AG09309 (cell line): ENCODE results near the gene CREB3L2.

Experiments
- DNase-seq: peaks from one replicate; pipeline ENCODE4 v3.0.0-alpha.2; 2010; ENCODE audit warnings: low read depth
- H3K4me3 ChIP-seq: 2 replicates; pipeline ENCODE4 v1.5.1; 2011; ENCODE audit warnings: mild to moderate bottlenecking, low read depth, low read length, moderate library complexity; ENCODE audit not compliant: control insufficient read depth
- CTCF ChIP-seq: IDR thresholded peaks from 2 replicates; pipeline ENCODE4 v1.5.1; 2011; ENCODE audit warnings: mild to moderate bottlenecking, low read depth, low read length, inconsistent platforms; ENCODE audit not compliant: insufficient read depth, control insufficient read depth; ENCODE audit errors: missing control alignments

Gene CREB3L2

GRCh38 chr7:137944168-137944567, 57.7 kb downstream of the CREB3L2 start:
- no peak for DNase-seq
- no peak for TF ChIP-seq CTCF
- H3K4me3 ChIP-seq = no peak overlapping the region

DNA sequence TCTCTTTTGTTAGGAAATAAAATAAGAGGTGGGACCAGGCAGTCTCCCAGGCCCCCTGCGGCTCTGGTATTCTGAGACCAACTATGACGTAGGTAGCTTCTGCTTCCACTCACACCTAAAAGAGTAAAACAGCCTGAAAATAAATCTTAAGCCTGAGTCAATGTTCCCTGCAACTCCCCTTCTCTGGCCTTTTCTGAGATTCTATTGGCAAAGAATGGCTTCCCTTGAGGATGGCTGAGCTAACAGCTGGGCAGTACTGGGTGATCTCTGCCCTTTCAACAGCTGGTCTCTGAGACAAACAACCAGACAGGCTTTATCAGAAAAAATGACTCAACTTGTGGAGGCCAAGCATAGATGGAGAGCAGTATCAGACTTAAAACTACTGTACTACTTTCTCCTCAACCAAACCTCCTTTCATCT, 58.7 kb downstream of the CREB3L2 start:
- DNase-seq = peak; percentile 66
- TF ChIP-seq CTCF = no peak
- H3K4me3 ChIP-seq = no peak overlapping the region

GRCh38 chr7:137942484-137943115, 59.3 kb downstream of the CREB3L2 start:
- no peak for TF ChIP-seq CTCF
- no peak overlapping the region for H3K4me3 ChIP-seq
- no peak for DNase-seq

DNA sequence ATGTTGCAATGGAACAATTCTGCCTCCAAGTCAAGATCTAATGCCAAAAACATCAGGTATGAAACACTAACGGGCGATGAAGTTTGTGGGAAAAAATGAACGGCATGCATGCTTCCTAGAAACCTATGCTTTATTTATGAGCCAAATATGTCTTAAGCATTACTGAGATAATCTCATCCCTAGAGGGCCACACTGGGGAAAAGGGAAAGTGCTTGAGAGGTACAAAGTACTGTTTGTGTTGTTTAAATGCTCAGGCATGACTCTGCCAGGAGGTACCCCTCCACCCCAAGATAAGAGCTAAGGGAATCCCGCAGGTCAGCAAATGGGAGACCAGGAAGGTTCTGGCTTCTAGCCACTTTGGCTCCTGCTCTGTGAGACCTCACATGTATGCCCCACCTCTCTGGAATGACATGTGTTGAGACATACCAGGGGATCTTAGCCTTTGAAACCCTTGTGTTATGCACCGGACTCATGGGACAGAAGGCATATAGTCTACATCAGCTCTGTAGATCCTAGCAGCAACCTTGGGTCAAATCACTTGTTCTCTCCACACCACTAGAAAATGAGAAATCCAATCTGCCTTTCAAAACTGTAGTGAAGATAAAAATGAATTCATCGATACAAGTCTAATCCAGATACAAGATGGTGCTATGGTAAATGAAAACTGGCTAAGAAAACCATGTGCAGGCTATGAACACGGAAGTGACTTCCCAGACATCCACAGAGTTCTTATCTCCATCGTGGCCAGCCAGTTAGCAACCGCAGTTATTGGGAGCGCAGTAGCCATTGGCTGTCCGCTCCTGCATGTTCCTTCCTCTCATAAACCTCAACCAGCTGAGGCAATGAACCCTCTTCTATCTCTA, 61.0 kb downstream of the CREB3L2 start:
- no peak for TF ChIP-seq CTCF
- H3K4me3 ChIP-seq = no peak overlapping the region
- no peak for DNase-seq

- DNase-seq = no peak
- TF ChIP-seq CTCF = no peak
- no peak overlapping the region for H3K4me3 ChIP-seq
These were observed 61.7 kb downstream of the CREB3L2 start for GRCh38 chr7:137940218-137940617.

DNA sequence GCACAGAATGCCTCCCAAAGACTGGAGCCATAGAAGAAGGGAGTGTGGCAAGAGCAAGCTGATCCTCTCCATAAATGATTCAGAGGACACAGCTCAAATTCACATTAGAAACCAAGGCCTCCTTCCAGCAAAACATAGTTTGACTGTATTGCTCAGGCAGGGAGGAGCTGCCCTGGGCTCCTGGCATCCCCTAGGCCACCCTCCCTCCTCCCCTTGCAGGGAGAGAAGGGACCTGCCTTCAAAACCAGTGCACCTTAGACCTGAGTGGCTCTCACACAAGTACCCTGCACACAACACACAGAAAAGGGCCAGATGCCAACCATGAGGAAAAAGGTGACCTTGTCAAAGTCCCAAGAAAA, 64.7 kb downstream of the CREB3L2 start:
- no peak overlapping the region for H3K4me3 ChIP-seq
- TF ChIP-seq CTCF = no peak
- DNase-seq = no peak
